HG03469 (cell line): ENCODE results near the gene SARS1.

ENCODE experiments used
- ATAC-seq: cut with Tn5 transposase; IDR thresholded peaks from one replicate; pipeline ENCODE4 v1.9.1; 2021; ENCODE audit warnings: mild to moderate bottlenecking, moderate library complexity, moderate number of reproducible peaks; ENCODE audit not compliant: unreplicated experiment

SARS1 gene

DNA sequence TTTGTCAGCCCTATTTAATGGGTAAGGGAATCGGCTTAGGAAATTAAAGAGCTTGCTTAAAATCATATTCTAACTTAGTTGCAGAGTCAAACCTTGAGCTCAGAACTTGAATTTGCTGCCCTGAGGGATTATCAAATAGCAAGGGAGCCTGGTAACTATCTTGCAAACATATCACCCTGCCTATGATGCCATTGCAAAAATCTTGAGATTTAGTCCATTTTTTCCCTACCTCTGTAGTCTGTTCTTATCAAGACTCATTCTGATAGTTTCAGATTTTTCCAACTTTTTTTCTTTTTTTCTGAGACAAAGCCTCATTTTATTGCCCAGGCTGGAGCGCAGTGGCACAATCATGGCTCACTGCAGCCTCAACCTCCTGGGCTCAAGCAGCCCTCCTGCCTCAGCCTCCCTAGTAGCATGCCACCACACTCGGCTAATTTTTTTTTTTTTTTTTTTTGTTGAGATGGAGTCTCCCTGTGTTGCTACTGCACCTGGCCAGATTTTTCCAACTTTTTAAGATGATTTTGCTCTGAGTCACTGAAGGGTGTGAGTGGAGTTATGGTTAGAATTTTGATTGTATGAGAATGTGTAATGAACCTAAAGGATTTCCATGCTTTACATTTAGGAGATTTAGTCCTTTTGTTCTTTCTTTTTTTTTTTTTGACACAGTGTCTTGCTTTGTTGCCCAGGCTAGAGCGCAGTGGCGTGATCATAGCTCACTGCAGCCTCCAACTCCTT lies 12.2 kb downstream of the SARS1 start:
- no peak for ATAC-seq

DNA sequence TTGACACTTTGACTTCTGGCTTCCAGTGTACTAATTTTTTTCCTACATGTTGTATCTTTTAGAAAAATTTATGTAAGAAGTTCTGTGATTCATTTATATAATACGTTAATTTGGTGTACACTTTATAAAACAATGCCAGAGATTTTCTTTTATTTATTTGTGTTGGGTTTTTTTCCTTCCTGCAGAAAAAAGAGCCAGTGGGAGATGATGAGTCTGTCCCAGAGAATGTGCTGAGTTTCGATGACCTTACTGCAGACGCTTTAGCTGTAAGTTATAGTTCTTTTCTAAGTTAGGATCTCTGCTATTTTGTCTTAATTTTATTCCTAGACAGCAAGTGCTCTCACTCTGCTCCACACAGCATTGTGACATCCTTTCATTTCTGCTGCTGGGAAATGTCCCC lies 14.4 kb downstream of the SARS1 start:
- no peak for ATAC-seq

DNA sequence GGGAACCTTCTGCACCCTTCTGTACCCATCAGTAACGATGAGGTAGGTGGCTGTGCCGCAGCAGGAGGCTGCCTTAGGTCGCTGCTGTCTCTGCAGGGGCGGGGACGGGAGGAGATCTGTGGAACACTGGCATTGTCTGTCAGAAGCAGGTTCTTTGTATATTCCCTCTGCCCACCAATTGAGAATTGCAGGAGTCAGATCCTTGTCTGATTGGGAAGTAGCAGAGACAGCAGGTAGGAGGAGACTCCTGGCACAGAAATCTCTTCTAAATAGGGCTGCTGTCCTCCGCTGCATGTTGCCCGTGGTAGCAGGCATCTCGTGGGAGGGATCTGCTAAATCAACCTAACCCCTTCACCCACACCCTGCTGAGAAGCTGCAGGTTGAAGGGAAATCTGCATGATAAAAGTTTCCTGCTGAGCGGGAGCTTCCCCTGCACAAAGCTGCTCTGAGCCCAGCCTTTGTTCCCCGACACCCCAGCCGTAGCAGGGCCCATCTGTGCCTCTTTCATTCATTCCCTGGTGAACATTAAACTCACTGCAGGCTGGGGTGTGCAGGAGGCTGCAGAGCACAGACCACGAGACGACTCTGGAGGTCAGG lies 15.9 kb downstream of the SARS1 start:
- ATAC-seq, result no peak

DNA sequence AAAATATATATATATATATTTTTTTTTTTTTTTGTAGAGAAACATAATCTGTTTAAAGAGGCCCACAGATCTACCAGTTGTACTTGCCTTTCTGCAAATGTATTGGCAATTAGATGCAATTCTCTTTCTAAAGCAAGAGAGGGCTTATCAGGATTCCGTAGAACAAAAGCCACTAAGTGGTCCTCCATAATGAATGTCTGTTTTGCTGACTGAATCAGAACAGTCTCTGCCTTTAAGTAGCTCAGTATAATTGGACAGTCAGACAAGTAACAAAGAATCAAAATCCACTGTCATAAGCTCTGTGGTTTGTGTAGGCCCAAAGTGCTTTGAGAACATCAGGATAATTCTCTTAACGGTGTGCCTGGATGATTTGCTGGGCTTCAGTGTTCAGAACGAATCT lies 17.3 kb downstream of the SARS1 start:
- ATAC-seq, result no peak

DNA sequence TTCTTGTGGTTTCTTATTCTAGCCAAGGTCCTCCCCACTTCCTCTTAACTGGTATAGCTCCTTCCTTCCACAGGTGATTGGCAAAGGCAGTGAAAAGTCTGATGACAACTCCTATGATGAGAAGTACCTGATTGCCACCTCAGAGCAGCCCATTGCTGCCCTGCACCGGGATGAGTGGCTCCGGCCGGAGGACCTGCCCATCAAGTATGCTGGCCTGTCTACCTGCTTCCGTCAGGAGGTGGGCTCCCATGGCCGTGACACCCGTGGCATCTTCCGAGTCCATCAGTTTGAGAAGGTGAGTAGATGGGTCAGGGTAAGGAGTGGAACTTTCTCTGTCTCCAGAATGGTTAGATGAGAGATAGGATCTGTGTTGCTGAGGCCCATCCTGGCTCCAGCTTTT lies 21.4 kb downstream of the SARS1 start:
- ATAC-seq, result no peak

DNA sequence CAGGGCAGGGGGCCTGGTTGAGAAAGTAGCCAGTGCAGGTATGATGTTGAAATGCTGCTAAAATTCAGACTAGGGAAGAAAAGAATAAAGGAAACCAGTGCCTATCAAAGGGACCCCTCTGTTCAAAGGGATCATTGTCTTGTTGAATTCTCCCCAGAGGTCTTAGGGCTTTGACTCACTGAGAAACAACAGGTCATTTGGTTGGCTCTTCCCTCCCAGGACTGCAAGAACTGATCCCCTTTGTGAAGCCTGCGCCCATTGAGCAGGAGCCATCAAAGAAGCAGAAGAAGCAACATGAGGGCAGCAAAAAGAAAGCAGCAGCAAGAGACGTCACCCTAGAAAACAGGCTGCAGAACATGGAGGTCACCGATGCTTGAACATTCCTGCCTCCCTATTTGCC lies 23.8 kb downstream of the SARS1 start:
- no peak for ATAC-seq

DNA sequence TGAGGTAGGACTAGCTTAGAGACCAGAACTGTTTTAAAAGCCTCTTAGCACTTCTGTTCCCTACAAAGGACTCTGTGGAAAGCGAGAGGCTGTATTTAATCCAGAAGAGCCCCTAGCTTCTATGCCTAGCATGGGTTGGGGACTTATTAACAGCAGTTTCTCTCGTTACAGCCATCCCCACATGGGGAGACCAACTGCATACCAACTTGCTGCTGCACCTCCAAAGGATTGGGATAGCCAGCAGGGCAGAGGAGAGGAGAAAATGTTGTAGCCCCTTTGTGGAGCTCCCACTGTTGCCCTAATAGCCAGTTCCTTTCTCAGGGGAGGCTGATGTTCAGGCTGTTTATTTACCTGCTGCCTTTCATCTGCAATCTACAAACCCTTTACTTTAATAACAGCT lies 24.7 kb downstream of the SARS1 start:
- ATAC-seq, result no peak

DNA sequence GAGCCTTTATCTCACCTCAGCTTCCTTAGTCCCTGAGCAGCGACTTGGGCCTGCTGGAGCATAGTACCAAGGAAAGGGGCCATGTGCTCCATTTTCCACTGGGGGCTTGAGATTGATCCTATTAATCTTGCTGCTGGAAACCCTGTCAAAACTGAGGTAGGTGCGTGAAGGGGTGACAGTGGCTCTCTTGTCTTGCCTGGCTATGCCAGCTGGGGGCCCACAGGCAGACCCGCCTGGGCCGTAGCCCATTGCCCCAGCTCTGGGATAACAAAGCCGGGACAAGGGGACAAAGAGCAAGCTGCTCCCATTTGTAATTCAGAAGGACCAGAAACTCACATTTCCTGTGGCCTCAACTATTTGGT lies 25.3 kb downstream of the SARS1 start:
- ATAC-seq, result no peak

DNA sequence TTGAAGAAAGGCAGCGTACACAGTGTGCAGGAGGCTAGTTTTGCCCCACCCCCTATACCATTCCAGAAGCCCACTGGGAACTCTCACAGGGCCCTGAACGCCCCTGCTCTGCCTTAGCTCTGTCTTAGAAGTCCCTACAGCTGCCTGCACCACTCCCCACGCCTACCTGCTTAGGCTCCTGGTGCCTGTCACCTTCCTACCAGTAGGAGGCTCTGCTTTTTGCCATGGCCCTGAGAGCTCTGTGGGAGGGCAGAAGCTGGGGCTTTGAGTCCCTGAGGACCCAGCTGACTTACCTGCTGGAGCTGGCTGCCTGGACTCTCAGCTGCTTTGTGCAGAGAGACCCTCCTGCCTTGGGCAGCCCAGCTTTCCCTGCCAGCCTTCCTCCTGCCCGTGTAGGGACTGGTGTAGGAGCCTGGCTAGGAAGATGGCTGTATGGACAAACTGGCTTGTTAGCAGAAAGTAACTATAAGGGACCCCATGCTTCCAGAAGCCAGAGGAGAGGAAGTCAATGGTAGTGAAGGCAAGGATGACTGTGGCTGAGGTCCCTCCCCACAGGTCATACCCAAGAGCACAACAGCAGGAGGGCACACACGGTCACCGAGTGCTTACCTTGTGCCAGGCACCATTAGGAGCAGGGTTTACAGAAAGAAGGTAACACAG lies 25.8 kb downstream of the SARS1 start:
- ATAC-seq, result no peak

DNA sequence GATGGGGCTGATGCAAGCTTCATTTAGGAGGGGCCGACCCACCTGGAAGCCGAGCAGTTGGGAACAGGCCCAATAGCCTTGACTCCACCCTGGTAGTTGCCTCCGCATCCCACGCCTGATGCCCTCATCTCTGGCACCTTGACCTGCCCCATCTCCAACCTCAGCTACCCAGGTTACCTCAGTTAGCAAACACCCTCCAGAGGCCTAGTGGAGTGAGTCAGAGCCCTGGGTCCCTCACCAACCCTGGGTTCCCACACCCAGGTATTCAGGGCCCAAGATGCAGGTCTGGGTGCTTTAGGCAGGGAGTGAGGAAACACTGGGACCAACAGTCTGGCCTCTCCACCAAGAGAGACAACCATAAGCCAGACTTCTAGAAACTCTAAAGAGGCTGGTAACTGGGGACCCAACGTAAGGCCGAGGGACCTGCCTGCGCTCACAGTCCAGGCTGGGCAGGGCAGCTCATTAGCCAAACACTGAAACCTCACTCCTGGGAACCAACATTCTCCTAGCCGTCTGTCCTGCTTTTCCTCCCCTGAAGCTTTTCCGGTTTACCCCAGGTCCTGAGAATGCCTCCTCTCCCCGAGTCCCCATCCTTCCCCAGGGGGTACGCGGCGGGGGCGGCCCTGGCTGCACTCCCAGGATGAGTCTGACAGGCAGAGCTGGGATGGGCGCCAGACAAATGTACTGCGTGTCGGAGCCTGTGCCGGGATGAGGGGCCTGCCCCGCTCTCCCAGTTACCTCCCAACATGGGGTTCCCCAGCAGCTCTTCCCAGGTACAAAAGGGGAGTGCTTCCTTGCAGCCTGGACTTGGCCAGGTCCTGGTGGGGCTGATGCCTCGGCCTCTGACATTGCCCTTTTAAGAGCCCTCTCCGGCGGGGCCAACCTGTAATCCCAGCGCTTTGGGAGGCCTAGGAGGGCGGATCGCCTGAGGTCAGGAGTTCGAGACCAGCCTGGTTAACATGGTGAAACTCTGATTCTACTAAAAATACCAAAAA lies 26.7 kb downstream of the SARS1 start:
- no peak for ATAC-seq

DNA sequence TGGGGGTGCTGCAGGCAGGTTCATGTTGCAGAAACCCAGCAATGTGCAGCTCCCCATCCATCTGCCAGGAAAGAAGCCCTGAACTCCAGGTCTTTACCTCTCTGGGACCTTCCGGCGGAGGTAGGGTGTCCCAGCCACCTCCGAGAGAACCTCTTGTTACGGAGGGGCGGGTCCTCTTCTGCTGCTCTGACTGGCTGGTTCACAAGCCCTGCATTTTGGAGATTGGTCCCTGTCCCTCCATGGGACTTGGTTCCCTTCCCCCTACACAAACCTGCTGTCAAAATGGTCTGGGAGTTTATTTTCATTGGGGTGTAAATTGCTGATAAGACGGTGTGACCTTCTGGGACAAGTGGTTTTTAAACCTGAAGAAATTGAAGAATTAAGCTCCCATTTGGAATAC lies 27.6 kb downstream of the SARS1 start:
- no peak for ATAC-seq

DNA sequence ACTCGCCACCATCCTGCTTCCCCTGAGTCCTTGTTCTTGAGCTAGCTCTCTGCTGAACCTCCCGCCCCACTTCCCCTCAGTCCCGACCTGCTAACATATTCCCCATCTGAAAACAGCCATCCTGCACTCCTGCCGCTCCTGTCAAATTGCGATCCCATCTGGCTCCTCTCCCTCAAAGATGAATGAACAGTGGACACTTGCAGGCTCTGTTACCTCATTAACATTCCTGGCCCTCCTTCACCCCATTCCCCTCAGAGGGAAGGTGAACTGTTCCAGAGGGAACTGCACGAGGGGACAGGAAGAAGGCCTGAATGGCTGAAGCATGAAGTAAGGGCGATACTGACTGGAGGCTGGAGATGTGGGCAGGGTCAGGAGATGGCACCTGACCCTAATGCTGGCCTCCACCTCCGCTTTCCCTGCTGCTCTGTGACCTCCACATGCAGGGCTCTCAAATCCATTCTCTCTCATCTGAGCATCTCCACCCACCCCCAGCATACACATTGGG lies 28.2 kb downstream of the SARS1 start:
- ATAC-seq, result no peak

DNA sequence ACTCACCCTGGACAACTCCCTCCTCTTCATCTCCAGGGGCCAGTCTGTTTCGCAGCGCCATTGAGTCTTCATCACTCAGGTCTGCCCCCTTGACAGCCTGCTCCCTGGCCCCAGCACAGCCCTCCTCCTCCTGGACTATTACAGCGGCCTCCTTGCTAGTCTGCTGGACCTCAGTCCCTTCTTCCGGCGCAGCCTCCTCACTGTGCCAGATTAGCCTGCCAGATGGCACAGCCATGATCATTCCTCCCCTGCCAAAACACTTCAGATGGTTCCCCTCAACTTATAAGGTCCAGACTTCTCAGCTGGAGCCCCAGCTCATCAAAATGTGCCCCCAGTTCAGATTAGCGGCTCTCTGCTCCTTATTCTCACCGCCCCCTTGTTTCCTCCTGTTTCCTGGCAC lies 28.7 kb downstream of the SARS1 start:
- no peak for ATAC-seq

DNA sequence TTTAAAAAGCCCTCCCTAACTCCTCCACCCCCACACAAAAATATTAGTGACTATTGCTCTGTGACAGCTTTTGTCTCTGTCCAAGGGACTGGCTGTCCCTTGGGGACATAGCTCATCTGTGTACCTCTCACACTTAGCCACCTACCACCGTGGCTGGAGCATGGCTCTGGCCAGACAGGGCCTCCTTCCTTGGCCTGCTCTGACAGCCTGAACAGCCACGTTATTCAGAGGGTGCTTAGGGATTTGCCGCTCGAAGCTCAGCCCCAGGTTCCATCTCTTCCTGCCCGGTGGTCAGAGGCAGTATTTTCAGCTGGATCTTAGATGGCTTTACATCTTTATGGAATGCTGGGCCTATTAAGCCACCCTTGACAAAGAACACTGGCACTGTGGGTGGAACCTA lies 29.5 kb downstream of the SARS1 start:
- no peak for ATAC-seq

DNA sequence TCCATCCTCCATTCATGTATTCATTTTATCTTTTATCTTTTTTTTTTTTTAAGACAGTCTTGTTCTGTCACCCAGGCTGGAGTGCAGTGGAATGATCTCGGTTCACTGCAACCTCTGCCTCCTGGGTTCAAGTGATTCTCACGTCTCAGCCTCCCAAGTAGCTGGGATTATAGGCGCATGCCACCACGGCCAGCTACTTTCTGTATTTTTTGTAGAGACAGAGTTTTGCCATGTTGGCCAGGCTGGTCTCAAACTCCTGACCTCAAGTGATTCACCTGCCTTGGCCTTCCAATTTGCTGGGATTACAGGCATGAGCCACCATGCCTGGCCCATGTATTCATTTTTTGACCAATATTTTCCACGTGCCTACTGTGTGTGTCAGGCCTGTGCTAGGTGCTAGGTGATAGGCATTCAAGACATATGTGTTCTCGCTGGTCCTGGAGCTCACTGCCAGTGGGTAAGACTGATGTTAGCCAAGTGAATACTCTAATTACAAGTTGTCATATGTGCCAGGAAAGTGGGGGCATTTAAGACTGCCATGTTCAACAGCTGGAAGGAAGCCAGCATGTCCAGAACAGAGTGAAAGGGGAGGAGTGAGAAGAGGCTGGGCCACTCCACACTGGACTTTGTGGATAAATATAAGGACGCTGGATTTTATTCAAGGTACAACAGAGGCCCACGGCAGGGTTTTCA lies 30.3 kb downstream of the SARS1 start:
- no peak for ATAC-seq

DNA sequence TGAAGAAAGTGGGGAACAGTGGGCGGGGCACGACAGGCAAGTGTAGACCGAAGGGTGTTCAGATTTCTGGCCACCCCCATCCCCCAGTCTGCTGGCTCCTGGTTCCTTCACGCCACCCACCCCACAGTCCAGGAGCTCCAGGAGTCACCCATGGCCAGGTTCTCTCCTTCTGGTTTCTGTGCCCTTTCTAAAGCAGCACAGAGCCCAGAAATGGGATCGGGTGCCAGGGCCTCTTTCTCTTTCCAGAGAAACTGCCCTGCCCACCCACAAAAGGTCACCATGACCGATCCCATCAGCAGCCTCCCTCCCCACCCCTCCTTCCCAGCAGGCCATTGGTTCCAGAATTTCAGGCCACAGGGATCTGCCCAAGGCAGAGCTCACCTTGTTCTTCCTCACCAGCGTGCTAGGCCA lies 32.4 kb downstream of the SARS1 start:
- no peak for ATAC-seq

DNA sequence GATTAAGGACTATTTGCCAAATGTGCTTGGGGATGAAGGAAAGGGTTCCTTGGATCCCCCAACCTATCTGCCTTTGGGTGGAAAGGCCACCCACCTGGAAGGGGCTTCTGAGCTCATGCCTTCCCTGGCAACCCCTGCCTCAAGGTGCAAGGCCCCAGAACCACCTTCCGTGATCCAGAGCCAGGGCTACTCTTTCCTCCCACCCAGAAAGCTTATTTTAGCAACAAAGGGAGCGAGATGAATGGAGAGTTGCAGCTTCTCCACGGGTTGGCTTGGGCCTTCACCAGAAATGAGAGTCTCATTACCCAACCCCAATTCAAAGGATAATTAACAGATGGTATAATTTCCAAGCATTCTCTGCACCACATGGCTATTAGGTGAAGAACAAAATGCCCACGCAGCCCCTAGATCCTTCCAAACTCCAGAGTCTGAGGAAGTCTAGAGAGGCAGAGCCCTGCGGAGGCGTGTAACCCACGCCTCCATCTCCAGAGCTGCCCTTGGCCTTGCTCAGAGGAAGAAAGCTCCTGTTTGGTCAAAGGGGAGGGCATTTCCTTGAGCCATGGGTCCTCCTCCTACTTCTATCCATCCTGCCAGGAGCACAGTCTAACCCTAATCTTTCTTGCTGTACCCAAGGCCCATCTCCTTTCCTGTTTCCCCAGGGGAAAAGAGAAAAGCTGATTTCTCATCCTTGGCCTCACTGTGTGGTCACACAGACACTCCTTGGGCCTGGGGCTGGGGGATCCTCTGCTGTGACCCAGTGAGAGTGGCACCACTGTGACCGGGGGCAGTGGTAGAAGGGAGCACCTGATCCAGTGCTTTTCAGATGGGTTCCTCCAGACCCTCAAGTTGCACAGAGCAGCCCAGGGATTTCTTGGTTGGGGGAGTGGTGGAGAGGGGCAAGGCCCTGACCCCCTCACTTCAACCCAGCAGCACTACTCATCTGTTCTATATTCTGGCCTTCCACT lies 34.0 kb downstream of the SARS1 start:
- ATAC-seq, result no peak

DNA sequence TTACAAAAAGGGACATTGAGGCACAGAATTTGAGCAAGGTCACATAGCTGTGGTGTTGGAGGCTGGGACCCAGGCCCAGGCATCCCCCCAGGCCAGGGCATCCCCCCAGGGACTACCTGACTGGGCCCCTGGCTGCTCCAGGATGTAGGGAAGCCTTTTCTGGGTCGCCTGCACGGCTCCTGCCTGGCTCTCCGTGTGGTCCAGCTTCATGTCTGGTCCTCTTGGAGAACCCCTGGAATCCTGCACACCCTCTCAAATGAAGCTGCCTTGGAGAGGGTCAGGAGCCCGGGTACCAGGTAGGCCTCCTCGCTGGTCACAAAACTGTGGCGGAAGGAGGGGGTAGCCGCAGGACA lies 34.7 kb downstream of the SARS1 start:
- ATAC-seq, result no peak
